K562 (cell line): ENCODE data around the gene ADAM15. TPM values are rescaled to one million over a fixed set of nuclear protein-coding genes. Genes with fewer than 3 reads are reported as not detected.
A peak's percentile ranks its signal among the peaks of the same experiment; 100 is the strongest.

ENCODE experiments used
- ATAC-seq: fragments of 200-7000 bp; cut with Tn5 transposase; 3 replicates; pipeline ENCODE4 v1.9.1; 2020; ENCODE audit warnings: moderate library complexity
- BruUV-seq: library from RNA; stranded (reverse); fragments of 400-500 nt; replicated peaks from 2 replicates; lab custom pipeline; 2021; lab: Mats Ljungman, UMichigan
- CTCF ChIA-PET: fragments of 300-600 bp; formaldehyde crosslinking; extraction: SDS; loops from one replicate; lab custom pipeline; 2021; ENCODE audit warnings: low intra/inter-chr PET ratio; lab: Yijun Ruan, JAX
- POLR2A ChIA-PET: fragments of 300-600, 350-650 bp; sonication (Branson Sonifier 250); formaldehyde crosslinking; extraction: SDS; loops from one replicate; lab custom pipeline; 2021; ENCODE audit warnings: antibody characterized with exemption, inconsistent platforms; lab: Yijun Ruan, JAX
- DNase-seq, 4 experiments: peaks; one replicate each; pipeline versions ENCODE4 v3.0.0 to v3.0.0-alpha.2; 2011 to 2018; ENCODE audit warnings: low spot score in 3 of 4, mixed read lengths in 3 of 4; ENCODE audit errors: extremely low read depth in 1 of 4
- FAIRE-seq: peaks from 2 replicates; lab custom pipeline; 2011; peaks lifted over from hg19 to GRCh38; lab: Jason Lieb, UNC
- H2AFZ ChIP-seq: 2 replicates; pipeline ENCODE4 v1.6.0; 2011; ENCODE audit warnings: low read depth, low read length, control low read depth, inconsistent platforms
- H3K27ac ChIP-seq: fragments of 200-600 bp; 3 replicates; pipeline ENCODE4 v1.8.0; 2011; ENCODE audit warnings: low read depth, mild to moderate bottlenecking, control low read depth, inconsistent platforms, low read length, moderate library complexity, mixed read lengths; ENCODE audit errors: extremely low read depth
- H3K27me3 ChIP-seq, 2 experiments: fragments of 300-600 bp in 1 of 2; 2 replicates in 1 of 2; 3 replicates in 1 of 2; pipeline versions ENCODE4 v1.6.0 to v1.8.0; 2011; ENCODE audit warnings: inconsistent platforms in 2 of 2, low read length in 2 of 2, mild to moderate bottlenecking in 1 of 2, mixed read lengths in 1 of 2, moderate library complexity in 1 of 2; ENCODE audit not compliant: control insufficient read depth in 2 of 2, insufficient read depth in 2 of 2
- H3K36me3 ChIP-seq: fragments of 300-600 bp; 3 replicates; pipeline ENCODE4 v1.8.0; 2011; ENCODE audit warnings: mild to moderate bottlenecking, low read length, inconsistent platforms; ENCODE audit not compliant: control insufficient read depth, insufficient read depth
- H3K4me1 ChIP-seq, 2 experiments: fragments of 200-600 bp in 1 of 2; replicated peaks in 1 of 2; 2 replicates in 1 of 2; 3 replicates in 1 of 2; pipeline versions ENCODE4 v1.5.1 to v1.8.0; 2011; ENCODE audit warnings: inconsistent platforms in 2 of 2, low read length in 2 of 2, mild to moderate bottlenecking in 1 of 2, mixed read lengths in 1 of 2, moderate library complexity in 1 of 2; ENCODE audit not compliant: control insufficient read depth in 2 of 2, insufficient read depth in 2 of 2
- H3K4me2 ChIP-seq: 2 replicates; pipeline ENCODE4 v1.6.1; 2011; ENCODE audit warnings: low read length, control low read depth, inconsistent platforms, mixed read lengths; ENCODE audit not compliant: insufficient read depth
- H3K4me3 ChIP-seq: fragments of 200-600 bp; sonication (generic), shearing (Covaris generic); 2 replicates; pipeline ENCODE4 v1.5.1; 2016; ENCODE audit warnings: control low read depth, inconsistent platforms
- H3K79me2 ChIP-seq: fragments of 200-600 bp; 3 replicates; pipeline ENCODE4 v1.8.0; 2011; ENCODE audit warnings: low read length, inconsistent platforms; ENCODE audit not compliant: control insufficient read depth, insufficient read depth
- H3K9ac ChIP-seq, 2 experiments: 2 replicates each; pipeline versions ENCODE4 v1.6.0 to v1.6.1; 2011; ENCODE audit warnings: low read depth in 2 of 2, low read length in 2 of 2, control low read depth in 1 of 2, inconsistent platforms in 1 of 2, mild to moderate bottlenecking in 1 of 2, mixed read lengths in 1 of 2; ENCODE audit not compliant: insufficient read depth in 1 of 2
- H3K9me1 ChIP-seq: one replicate; pipeline ENCODE4 v1.6.0; 2011; ENCODE audit warnings: inconsistent platforms, mild to moderate bottlenecking, low read length, moderate library complexity; ENCODE audit not compliant: control insufficient read depth, insufficient read depth
- H3K9me3 ChIP-seq: replicated peaks from 2 replicates; pipeline ENCODE4 v1.5.1; 2011; ENCODE audit warnings: low read depth, low read length, inconsistent platforms; ENCODE audit not compliant: control insufficient read depth, insufficient read depth
- H4K20me1 ChIP-seq: replicated peaks from 2 replicates; pipeline ENCODE4 v1.6.1; 2011; ENCODE audit warnings: low read length, inconsistent platforms, mixed read lengths; ENCODE audit not compliant: control insufficient read depth, insufficient read depth
- BRCA1 ChIP-seq, 2 experiments: fragments of 450-650 bp in 1 of 2; sonication (generic) in 1 of 2; formaldehyde crosslinking in 1 of 2; IDR thresholded peaks; 2 replicates each; pipeline versions ENCODE4 v1.5.0 to v1.6.1; 2017 to 2020; ENCODE audit warnings: mild to moderate bottlenecking in 1 of 2, missing genetic modification reagents in 1 of 2
- HDAC1 ChIP-seq, 2 experiments: fragments of 450-650 bp; IDR thresholded peaks; 2 replicates each; pipeline ENCODE4 v1.6.1; 2016 to 2017; ENCODE audit warnings: inconsistent platforms in 1 of 2, mild to moderate bottlenecking in 1 of 2, moderate library complexity in 1 of 2
- PHF8 ChIP-seq: fragments of 200-600 bp; sonication (generic); IDR thresholded peaks from 2 replicates; pipeline ENCODE4 v1.6.1; 2012; ENCODE audit warnings: mixed run types, mild to moderate bottlenecking, inconsistent platforms, low read length, moderate library complexity, borderline replicate concordance
- WGBS: fragments of 100-300 bp; shearing (Covaris generic); methylation state at CpG from one replicate; pipeline ENCODE4 v1.1.6; 2016; ENCODE audit warnings: low coverage, mixed read lengths; ENCODE audit not compliant: insufficient coverage; ENCODE audit errors: missing lambda C conversion rate; 5-methylcytosine and 5-hydroxymethylcytosine counted together
- in situ Hi-C: fragments of 300-500 bp; cut with MboI; formaldehyde crosslinking; loops from 4 replicates; pipeline ENCODE4 v1.15.0; 2018; ENCODE audit warnings: inconsistent platforms, mixed read lengths
- intact Hi-C: fragments of 100-400 bp; cut with micrococcal nuclease; formaldehyde crosslinking; loops from 2 replicates; pipeline ENCODE4 v1.14.2; 2022
- polyA plus RNA-seq, 8 experiments: library from polyadenylated mRNA; depleted of rRNA in 4 of 8; stranded (reverse) in 5 of 8; unstranded in 3 of 8; fragments of >200 nt; fragmentation: Nextera tagmentation in 2 of 8; fragmentation: Illumina TruSeq in 1 of 8; extraction: Ambion mirVana in 2 of 8; extraction: Trizol in 1 of 8; gene quantifications; 2 replicates each; pipeline versions ENCODE4 v1.2.1 to v1.2.3, GENCODE V29; 2011 to 2014; ENCODE audit warnings: inconsistent platforms in 1 of 8, missing spikeins in 1 of 8
- total RNA-seq, 7 experiments: library from RNA; depleted of rRNA in 6 of 7; stranded (reverse); fragments of >200 nt in 6 of 7; fragmentation: Illumina TruSeq in 2 of 7; extraction: Trizol in 2 of 7; gene quantifications; 2 replicates each; pipeline versions ENCODE4 v1.2.1 to v1.2.3, GENCODE V29; 2011 to 2021; ENCODE audit warnings: low replicate concordance in 1 of 7
- TF ChIP-seq, protein P1 (sequence below), 3 experiments: fragments of 200-800 bp in 1 of 3; sonication (Bioruptor generic) in 1 of 3; sonication (generic) in 1 of 3; formaldehyde crosslinking in 1 of 3; IDR thresholded peaks; 2 replicates each; pipeline versions ENCODE4 v1.6.1 to v1.8.0; 2016 to 2022; ENCODE audit warnings: mild to moderate bottlenecking in 2 of 3, missing compliant biosample characterization in 2 of 3, missing genetic modification characterization in 2 of 3, missing genetic modification reagents in 1 of 3
- TF ChIP-seq, protein P2 (sequence below), 2 experiments: fragments of 450-650 bp in 1 of 2; sonication (generic) in 1 of 2; formaldehyde crosslinking in 1 of 2; IDR thresholded peaks; 2 replicates each; pipeline versions ENCODE4 v1.7.1 to v1.9.0; 2016 to 2022; ENCODE audit warnings: inconsistent platforms in 1 of 2, mild to moderate bottlenecking in 1 of 2, missing genetic modification reagents in 1 of 2
- TF ChIP-seq, protein P3 (sequence below): fragments of 250-450 bp; sonication (Bioruptor Pico); IDR thresholded peaks from 2 replicates; pipeline ENCODE4 v1.8.0; 2022; ENCODE audit warnings: inconsistent platforms

ADAM15 gene
- total and polyA plus RNA-seq, 9 of the 15 experiments (the other 6 are each of a cell fraction or from before 2014, with no cell fraction given), result 0.69 to 72.3 (median 32.8) TPM

DNA sequence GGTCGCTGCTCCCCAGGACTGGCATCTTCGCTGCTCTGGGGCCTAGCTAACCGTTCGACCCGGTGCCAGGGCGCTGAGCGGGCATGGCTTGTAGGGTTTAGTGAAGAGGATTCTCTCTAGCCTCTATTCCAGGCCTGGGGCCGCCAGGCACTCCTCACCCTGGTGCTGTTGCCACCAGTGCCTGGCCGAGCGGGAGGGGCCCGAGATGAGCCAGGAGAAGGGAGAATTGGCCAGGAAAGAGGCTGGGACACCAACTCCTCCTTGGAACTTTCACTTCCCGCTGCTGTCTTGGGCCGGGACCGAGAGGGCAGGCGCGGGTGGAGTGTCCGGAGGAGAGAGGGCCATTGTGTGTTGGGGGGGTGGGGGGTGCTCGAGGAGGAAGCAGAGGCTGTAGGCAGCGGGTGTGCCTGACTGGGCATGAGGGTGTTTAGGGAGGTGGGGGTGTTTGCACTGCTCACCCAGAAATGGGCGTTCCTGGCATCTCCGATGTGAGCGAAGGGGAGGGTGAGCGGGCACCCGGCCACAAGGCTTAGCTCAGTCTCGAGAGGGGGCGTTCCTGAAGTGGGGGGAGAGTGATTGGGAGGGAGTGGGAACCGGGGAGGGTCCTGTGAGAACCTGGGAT is 772 bp downstream of the ADAM15 start:
- Histone ChIP-seq H3K36me3 (peaks cover 30% of the 10 kb centered on the region; the same call in 1 of the 3 replicates), H2AFZ (peak overlapping the region; percentile 92), H3K4me3 (peak overlapping the region; percentile 80), H3K79me2 (peaks cover 19% of the 10 kb centered on the region), H3K27ac (no peak overlapping the region; the same call in 2 of the 3 replicates), H3K4me2 (peak overlapping the region; percentile 81), H3K27me3 (no peaks in the 10 kb centered on the region), H3K9me1 (no peaks in the 10 kb centered on the region), H3K4me1 (peaks cover 29 to 55% of the 10 kb centered on the region in 2 experiments), H3K9ac (peak overlapping the region; percentile 69 to 91), H3K9me3 (no peaks in the 10 kb centered on the region), H4K20me1 (no peaks in the 10 kb centered on the region)
- DNase-seq (peak in 1 of 4 experiments; percentile 37), FAIRE-seq (no peak), ATAC-seq (peak; percentile 1; the same call in 2 of the 3 replicates)
- intact Hi-C loops, result no loop called here
- BruUV-seq, result no TSS peak
- POLR2A ChIA-PET, result interaction anchor here (0.8 to 1.7 kb wide), 2 partner anchors 41 to 57 kb away, joined by 5 to 6 read pairs; no protein-coding TSS in a partner anchor
- CTCF ChIA-PET, result no interaction called here
- no peak for TF ChIP-seq PHF8
- TF ChIP-seq, protein P1, sequence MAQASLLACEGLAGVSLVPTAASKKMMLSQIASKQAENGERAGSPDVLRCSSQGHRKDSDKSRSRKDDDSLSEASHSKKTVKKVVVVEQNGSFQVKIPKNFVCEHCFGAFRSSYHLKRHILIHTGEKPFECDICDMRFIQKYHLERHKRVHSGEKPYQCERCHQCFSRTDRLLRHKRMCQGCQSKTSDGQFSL (CRISPR knock-in tag; IDR thresholded peaks at IDR 0.05), result peak; percentile 21; the same call in 1 of the 2 replicates
- TF ChIP-seq, protein P1 (tag; IDR thresholded peaks at IDR 0.05), result peak in 1 of 2 experiments; percentile 75; a peak in 2 of 4 replicates
- TF ChIP-seq HDAC1 (IDR thresholded peaks at IDR 0.05), result 0 out of 4 replicates have a peak, but pooled peaks of 1 of the 2 experiments have one; percentile 23
- TF ChIP-seq, protein P2, sequence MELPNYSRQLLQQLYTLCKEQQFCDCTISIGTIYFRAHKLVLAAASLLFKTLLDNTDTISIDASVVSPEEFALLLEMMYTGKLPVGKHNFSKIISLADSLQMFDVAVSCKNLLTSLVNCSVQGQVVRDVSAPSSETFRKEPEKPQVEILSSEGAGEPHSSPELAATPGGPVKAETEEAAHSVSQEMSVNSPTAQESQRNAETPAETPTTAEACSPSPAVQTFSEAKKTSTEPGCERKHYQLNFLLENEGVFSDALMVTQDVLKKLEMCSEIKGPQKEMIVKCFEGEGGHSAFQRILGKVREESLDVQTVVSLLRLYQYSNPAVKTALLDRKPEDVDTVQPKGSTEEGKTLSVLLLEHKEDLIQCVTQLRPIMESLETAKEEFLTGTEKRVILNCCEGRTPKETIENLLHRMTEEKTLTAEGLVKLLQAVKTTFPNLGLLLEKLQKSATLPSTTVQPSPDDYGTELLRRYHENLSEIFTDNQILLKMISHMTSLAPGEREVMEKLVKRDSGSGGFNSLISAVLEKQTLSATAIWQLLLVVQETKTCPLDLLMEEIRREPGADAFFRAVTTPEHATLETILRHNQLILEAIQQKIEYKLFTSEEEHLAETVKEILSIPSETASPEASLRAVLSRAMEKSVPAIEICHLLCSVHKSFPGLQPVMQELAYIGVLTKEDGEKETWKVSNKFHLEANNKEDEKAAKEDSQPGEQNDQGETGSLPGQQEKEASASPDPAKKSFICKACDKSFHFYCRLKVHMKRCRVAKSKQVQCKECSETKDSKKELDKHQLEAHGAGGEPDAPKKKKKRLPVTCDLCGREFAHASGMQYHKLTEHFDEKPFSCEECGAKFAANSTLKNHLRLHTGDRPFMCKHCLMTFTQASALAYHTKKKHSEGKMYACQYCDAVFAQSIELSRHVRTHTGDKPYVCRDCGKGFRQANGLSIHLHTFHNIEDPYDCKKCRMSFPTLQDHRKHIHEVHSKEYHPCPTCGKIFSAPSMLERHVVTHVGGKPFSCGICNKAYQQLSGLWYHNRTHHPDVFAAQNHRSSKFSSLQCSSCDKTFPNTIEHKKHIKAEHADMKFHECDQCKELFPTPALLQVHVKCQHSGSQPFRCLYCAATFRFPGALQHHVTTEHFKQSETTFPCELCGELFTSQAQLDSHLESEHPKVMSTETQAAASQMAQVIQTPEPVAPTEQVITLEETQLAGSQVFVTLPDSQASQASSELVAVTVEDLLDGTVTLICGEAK (IDR thresholded peaks at IDR 0.05), result 0 out of 2 replicates have a peak, but pooled peaks have one; percentile 20
- TF ChIP-seq, protein P2 (CRISPR knock-in tag; IDR thresholded peaks at IDR 0.05), result no peak
- TF ChIP-seq BRCA1 (IDR thresholded peaks at IDR 0.05), result no peak
- TF ChIP-seq BRCA1 (CRISPR knock-in tag; IDR thresholded peaks at IDR 0.05), result 0 out of 2 replicates have a peak, but pooled peaks have one; percentile 17
- TF ChIP-seq, protein P3, sequence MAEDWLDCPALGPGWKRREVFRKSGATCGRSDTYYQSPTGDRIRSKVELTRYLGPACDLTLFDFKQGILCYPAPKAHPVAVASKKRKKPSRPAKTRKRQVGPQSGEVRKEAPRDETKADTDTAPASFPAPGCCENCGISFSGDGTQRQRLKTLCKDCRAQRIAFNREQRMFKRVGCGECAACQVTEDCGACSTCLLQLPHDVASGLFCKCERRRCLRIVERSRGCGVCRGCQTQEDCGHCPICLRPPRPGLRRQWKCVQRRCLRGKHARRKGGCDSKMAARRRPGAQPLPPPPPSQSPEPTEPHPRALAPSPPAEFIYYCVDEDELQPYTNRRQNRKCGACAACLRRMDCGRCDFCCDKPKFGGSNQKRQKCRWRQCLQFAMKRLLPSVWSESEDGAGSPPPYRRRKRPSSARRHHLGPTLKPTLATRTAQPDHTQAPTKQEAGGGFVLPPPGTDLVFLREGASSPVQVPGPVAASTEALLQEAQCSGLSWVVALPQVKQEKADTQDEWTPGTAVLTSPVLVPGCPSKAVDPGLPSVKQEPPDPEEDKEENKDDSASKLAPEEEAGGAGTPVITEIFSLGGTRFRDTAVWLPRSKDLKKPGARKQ (CRISPR knock-in tag), result no peak
- in situ Hi-C loops, result no loop called here
- WGBS, result 13% methylated on average over 17 of the region's 27 CpGs
